Activated CD4-positive, alpha-beta T cell treated with anti-CD3 and anti-CD28 coated beads for 36 hours (primary cell): ENCODE measurements around the gene DCAF11. TPM values are rescaled to one million over a fixed set of nuclear protein-coding genes. Genes with fewer than 3 reads are reported as not detected.

ENCODE experiments used
- ATAC-seq: fragments of 200-7000 bp; cut with Tn5 transposase; one replicate; pipeline ENCODE4 v1.10.0; 2021; ENCODE audit warnings: mild to moderate bottlenecking, moderate library complexity
- CTCF ChIA-PET: fragments of 350-600 bp; sonication (Branson Sonifier 250); formaldehyde crosslinking; loops from one replicate; lab custom pipeline; 2021; ENCODE audit warnings: antibody characterized with exemption; lab: Charles Lee
- POLR2A ChIA-PET: fragments of 350-600 bp; sonication (Branson Sonifier 250); formaldehyde crosslinking; loops from one replicate; lab custom pipeline; 2021; ENCODE audit warnings: antibody characterized with exemption, inconsistent platforms; lab: Charles Lee
- DNase-seq: peaks from one replicate; pipeline ENCODE4 v3.0.0-alpha.2; 2020
- H3K27ac Mint-ChIP-seq: one replicate; pipeline ENCODE4 v1.8.0; 2021; ENCODE audit warnings: mixed read lengths
- H3K27me3 Mint-ChIP-seq: one replicate; pipeline ENCODE4 v1.8.0; 2021; ENCODE audit warnings: mixed read lengths
- H3K36me3 Mint-ChIP-seq: one replicate; pipeline ENCODE4 v1.8.0; 2021; ENCODE audit warnings: low read depth, mixed read lengths
- H3K4me1 Mint-ChIP-seq: one replicate; pipeline ENCODE4 v1.8.0; 2021; ENCODE audit warnings: mixed read lengths
- H3K4me3 Mint-ChIP-seq: one replicate; pipeline ENCODE4 v1.8.0; 2021; ENCODE audit warnings: mild to moderate bottlenecking, moderate library complexity, mixed read lengths
- H3K9me3 Mint-ChIP-seq: one replicate; pipeline ENCODE4 v1.8.0; 2021; ENCODE audit warnings: low read depth, mixed read lengths
- intact Hi-C, 2 experiments: fragments of 100-400 bp; cut with DNase I in 1 of 2; cut with micrococcal nuclease in 1 of 2; formaldehyde crosslinking; loops; one replicate each; pipeline versions ENCODE4 v1.14.2 to v1.15.1; 2022 to 2024; cut with DNase I, micrococcal nuclease
- total RNA-seq, 2 experiments: library from RNA; stranded (reverse); gene quantifications; one replicate each; pipeline ENCODE4 v1.2.3, GENCODE V29; 2021

DCAF11 gene
- total RNA-seq, 2 experiments from 2014 or later = 74.0 to 86.2 TPM

DNA sequence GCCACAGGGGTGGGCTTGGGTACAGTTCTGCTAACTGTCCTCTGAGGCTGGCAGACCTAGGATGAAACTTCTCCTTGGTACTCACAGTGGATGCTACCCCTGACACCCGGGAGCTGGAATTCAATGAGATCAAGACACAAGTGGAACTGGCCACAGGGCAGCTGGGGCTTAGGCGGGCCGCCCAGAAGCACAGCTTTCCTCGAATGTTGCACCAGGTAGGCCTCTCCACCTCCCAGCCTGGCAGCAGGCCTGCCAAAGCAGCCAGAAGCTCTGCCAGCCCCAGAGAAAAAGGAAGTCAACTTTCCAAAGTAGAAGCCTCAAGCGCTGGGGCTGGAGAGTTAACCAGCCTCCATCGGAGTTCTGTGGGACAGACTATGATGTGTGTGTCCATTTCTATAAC lies 2.6 kb downstream of the DCAF11 start:
- ATAC-seq = no peak
- H3K36me3 Mint-ChIP-seq = peaks cover 47% of the 10 kb centered on the region
- POLR2A ChIA-PET = interaction anchor here (1.1 kb wide), 1 partner anchor 19 kb away, joined by 4 read pairs; the partner anchor contains the start of gene PSME1
- H3K4me1 Mint-ChIP-seq = peaks cover 24% of the 10 kb centered on the region
- CTCF ChIA-PET = interaction anchor here (0.8 to 2.0 kb wide), 7 partner anchors 9 to 30 kb away, joined by 3 to 6 read pairs (median 4); partner anchors contain the start of genes PSME1 and RNF31
- H3K27ac Mint-ChIP-seq = no peak overlapping the region
- H3K9me3 Mint-ChIP-seq = no peaks in the 10 kb centered on the region
- H3K4me3 Mint-ChIP-seq = no peak overlapping the region
- DNase-seq = no peak
- intact Hi-C loops = loop anchor here in 1 of 2 experiments (10.0 kb wide), 1 partner anchor 1022 kb away; the partner anchor contains the start of genes ACIN1 and C14orf119
- no peaks in the 10 kb centered on the region for H3K27me3 Mint-ChIP-seq

GRCh38 chr14:24119691-24120090 lies 5.1 kb downstream of the DCAF11 start:
- CTCF ChIA-PET = interaction anchor here (0.6 kb wide), 1 partner anchor 391 kb away, joined by 5 read pairs; no protein-coding TSS in a partner anchor
- no peak for DNase-seq
- POLR2A ChIA-PET = interaction anchor here (1.0 kb wide), 1 partner anchor 41 kb away, joined by 3 read pairs; no protein-coding TSS in a partner anchor
- H3K4me3 Mint-ChIP-seq = no peak overlapping the region
- no peaks in the 10 kb centered on the region for H3K9me3 Mint-ChIP-seq
- no peaks in the 10 kb centered on the region for H3K27me3 Mint-ChIP-seq
- intact Hi-C loops = loop anchor here in 1 of 2 experiments (10.0 kb wide), 1 partner anchor 1025 kb away; the partner anchor contains the start of genes ACIN1 and C14orf119
- no peak overlapping the region for H3K27ac Mint-ChIP-seq
- no peak for ATAC-seq
- H3K4me1 Mint-ChIP-seq = peaks cover 23% of the 10 kb centered on the region
- H3K36me3 Mint-ChIP-seq = peaks cover 59% of the 10 kb centered on the region

- Mint-ChIP-seq H3K4me1 (peaks cover 12% of the 10 kb centered on the region), H3K27me3 (no peaks in the 10 kb centered on the region), H3K27ac (no peak overlapping the region), H3K36me3 (peaks cover 52% of the 10 kb centered on the region), H3K9me3 (no peaks in the 10 kb centered on the region), H3K4me3 (no peak overlapping the region)
- CTCF ChIA-PET = interaction anchor here (1.7 kb wide), 1 partner anchor 13 kb away, joined by 5 read pairs; no protein-coding TSS in a partner anchor
- DNase-seq = no peak
- ATAC-seq = no peak
- POLR2A ChIA-PET = no interaction called here
- intact Hi-C loops = no loop called here
Observed at GRCh38 chr14:24121210-24121609, 6.6 kb downstream of the DCAF11 start.

DNA sequence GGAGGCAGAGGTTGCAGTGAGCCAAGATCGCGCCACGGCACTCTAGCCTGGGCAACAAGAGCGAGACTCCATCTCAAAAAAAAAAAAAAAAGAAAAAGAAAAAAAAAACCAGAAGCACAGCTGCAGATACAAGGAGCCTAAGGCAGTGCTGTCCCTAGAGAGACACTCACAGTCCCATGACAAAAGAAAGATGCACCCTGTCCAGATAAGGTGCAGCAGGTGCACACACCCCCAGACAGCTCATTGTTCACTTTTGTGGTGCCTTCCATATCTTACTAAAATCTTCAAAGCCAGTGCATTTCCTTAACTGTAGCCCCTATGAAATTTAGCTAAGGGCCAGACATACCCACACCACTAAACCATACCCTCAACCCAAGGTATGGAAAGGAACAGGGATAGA lies 7.8 kb downstream of the DCAF11 start:
- H3K27me3 Mint-ChIP-seq = no peaks in the 10 kb centered on the region
- POLR2A ChIA-PET = interaction anchor here (0.6 kb wide), 2 partner anchors 66 to 185 kb away, joined by 3 read pairs; partner anchors contain the start of gene IPO4
- no peak overlapping the region for H3K4me3 Mint-ChIP-seq
- no peak for ATAC-seq
- intact Hi-C loops = no loop called here
- no peaks in the 10 kb centered on the region for H3K9me3 Mint-ChIP-seq
- no peak overlapping the region for H3K27ac Mint-ChIP-seq
- CTCF ChIA-PET = interaction anchor here (1.7 kb wide), 1 partner anchor 14 kb away, joined by 5 read pairs; no protein-coding TSS in a partner anchor
- DNase-seq = no peak
- H3K4me1 Mint-ChIP-seq = peaks cover 5% of the 10 kb centered on the region
- H3K36me3 Mint-ChIP-seq = peaks cover 45% of the 10 kb centered on the region

- intact Hi-C loops = no loop called here
- Mint-ChIP-seq H3K4me3 (no peak overlapping the region), H3K4me1 (peaks cover 2% of the 10 kb centered on the region), H3K27me3 (no peaks in the 10 kb centered on the region), H3K36me3 (peaks cover 42% of the 10 kb centered on the region), H3K27ac (no peak overlapping the region), H3K9me3 (no peaks in the 10 kb centered on the region)
- CTCF ChIA-PET = no interaction called here
- POLR2A ChIA-PET = no interaction called here
- no peak for DNase-seq
- no peak for ATAC-seq
Observed at GRCh38 chr14:24122898-24123297, 8.3 kb downstream of the DCAF11 start.

DNA sequence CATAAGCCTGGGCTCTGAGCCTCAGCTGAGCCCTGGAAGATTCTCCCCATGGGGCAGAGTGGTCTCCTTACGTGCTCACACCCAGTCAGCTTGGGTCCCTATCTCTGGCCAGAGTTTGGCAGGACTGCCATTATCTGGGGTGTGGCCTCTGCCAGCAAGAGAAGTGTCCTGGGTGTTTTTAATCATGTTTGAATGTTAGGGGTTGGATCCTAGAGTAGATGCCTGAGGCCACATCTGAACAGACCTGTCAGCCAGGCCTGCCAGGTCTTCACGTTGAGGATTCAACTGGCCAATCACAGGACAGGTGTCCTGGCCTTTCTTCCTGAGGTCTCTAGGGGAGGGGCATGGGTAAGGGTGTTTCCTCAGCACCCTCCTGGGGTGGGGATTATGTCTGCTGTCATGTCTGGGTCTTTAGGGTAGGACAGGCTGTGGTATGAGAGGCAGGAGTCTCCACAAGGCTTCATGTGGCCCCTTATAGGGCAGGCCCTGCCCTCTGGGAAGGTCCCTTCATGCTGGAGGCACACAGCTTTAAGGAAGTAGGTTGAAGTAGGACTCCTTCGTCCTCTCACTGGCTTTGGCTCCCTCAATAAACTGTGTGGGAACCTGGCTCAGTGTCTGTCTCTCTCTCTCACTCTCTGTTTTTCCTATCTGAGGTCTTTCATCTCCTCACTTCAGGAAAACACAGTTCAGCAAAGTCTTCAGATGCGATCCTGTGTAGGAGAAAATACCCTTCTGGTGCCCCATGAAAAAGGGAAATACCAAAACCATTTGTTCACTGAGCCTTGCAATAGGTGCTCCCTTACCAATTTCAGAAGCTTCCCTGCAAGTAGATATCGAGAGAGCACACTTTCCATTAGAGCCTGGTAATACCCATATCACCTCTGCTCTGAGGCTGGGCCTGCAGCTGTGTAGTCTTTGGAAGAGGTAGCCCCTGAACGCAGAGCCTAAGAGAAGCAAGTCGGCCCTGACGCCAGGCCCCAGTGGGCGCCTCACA lies 9.1 kb downstream of the DCAF11 start:
- no peaks in the 10 kb centered on the region for H3K27me3 Mint-ChIP-seq
- CTCF ChIA-PET = interaction anchor here (0.5 to 2.0 kb wide), 6 partner anchors 9 to 210 kb away, joined by 3 to 4 read pairs (median 3); partner anchors contain the start of genes CIDEB, DCAF11 and NRL
- no peaks in the 10 kb centered on the region for H3K9me3 Mint-ChIP-seq
- H3K27ac Mint-ChIP-seq = no peak overlapping the region
- H3K4me3 Mint-ChIP-seq = no peak overlapping the region
- POLR2A ChIA-PET = no interaction called here
- peaks cover 2% of the 10 kb centered on the region for H3K4me1 Mint-ChIP-seq
- ATAC-seq (no peak), DNase-seq (no peak)
- intact Hi-C loops = no loop called here
- peaks cover 34% of the 10 kb centered on the region for H3K36me3 Mint-ChIP-seq

GRCh38 chr14:24126939-24127338 lies 12.4 kb downstream of the DCAF11 start:
- Mint-ChIP-seq H3K27me3 (no peaks in the 10 kb centered on the region), H3K9me3 (no peaks in the 10 kb centered on the region), H3K27ac (no peak overlapping the region), H3K4me1 (peaks cover 5% of the 10 kb centered on the region), H3K36me3 (peaks cover 14% of the 10 kb centered on the region), H3K4me3 (no peak overlapping the region)
- no peak for ATAC-seq
- intact Hi-C loops = no loop called here
- POLR2A ChIA-PET = no interaction called here
- CTCF ChIA-PET = interaction anchor here (1.0 to 1.2 kb wide), 2 partner anchors 9 to 69 kb away, joined by 4 read pairs; no protein-coding TSS in a partner anchor
- DNase-seq = no peak

GRCh38 chr14:24127673-24128072 lies 13.1 kb downstream of the DCAF11 start:
- intact Hi-C loops = no loop called here
- ATAC-seq = no peak
- H3K4me3 Mint-ChIP-seq = no peak overlapping the region
- DNase-seq = no peak
- peaks cover 10% of the 10 kb centered on the region for H3K4me1 Mint-ChIP-seq
- CTCF ChIA-PET = interaction anchor here (0.7 to 1.2 kb wide), 3 partner anchors 10 to 69 kb away, joined by 3 to 4 read pairs (median 4); no protein-coding TSS in a partner anchor
- POLR2A ChIA-PET = no interaction called here
- H3K9me3 Mint-ChIP-seq = no peaks in the 10 kb centered on the region
- no peaks in the 10 kb centered on the region for H3K27me3 Mint-ChIP-seq
- no peak overlapping the region for H3K27ac Mint-ChIP-seq
- H3K36me3 Mint-ChIP-seq = peaks cover 11% of the 10 kb centered on the region

GRCh38 chr14:24129410-24129998 lies 14.9 kb downstream of the DCAF11 start:
- H3K4me3 Mint-ChIP-seq = no peak overlapping the region
- no peaks in the 10 kb centered on the region for H3K9me3 Mint-ChIP-seq
- H3K4me1 Mint-ChIP-seq = peaks cover 16% of the 10 kb centered on the region
- POLR2A ChIA-PET = no interaction called here
- H3K27me3 Mint-ChIP-seq = no peaks in the 10 kb centered on the region
- intact Hi-C loops = no loop called here
- H3K36me3 Mint-ChIP-seq = peaks cover 2% of the 10 kb centered on the region
- CTCF ChIA-PET = interaction anchor here (0.5 to 1.0 kb wide), 2 partner anchors 31 to 541 kb away, joined by 3 to 4 read pairs; no protein-coding TSS in a partner anchor
- ATAC-seq = no peak
- H3K27ac Mint-ChIP-seq = no peak overlapping the region
- DNase-seq = no peak

- Mint-ChIP-seq H3K36me3 (no peaks in the 10 kb centered on the region), H3K27ac (peak within 1 kb of the TSS; percentile 1), H3K4me1 (peaks cover 21% of the 10 kb centered on the region), H3K4me3 (no peak within 1 kb of the TSS), H3K9me3 (no peaks in the 10 kb centered on the region), H3K27me3 (no peaks in the 10 kb centered on the region)
- POLR2A ChIA-PET = interaction anchor here (0.6 kb wide), 1 partner anchor 145 kb away, joined by 3 read pairs; no protein-coding TSS in a partner anchor
- intact Hi-C loops = no loop called here
- no peak for ATAC-seq
- CTCF ChIA-PET = interaction anchor here (0.6 to 1.0 kb wide), 3 partner anchors 8 to 575 kb away, joined by 3 to 4 read pairs (median 3); no protein-coding TSS in a partner anchor
- DNase-seq = no peak
Observed at GRCh38 chr14:24130380-24130716, 15.8 kb downstream of the DCAF11 start, which contains the start of gene FITM1. TSS of gene FITM1 (plus strand) at chr14:24130659. CDS start at chr14:24131564, 905 bp downstream.
